GM13976 (cell line): ENCODE data around the gene FREM2.

Experiments
- DNase-seq: peaks from one replicate; pipeline ENCODE4 v3.0.0; 2012; ENCODE audit warnings: low spot score
- CTCF ChIP-seq: IDR thresholded peaks from 2 replicates; pipeline ENCODE4 v1.5.1; 2012; ENCODE audit warnings: borderline replicate concordance, mild to moderate bottlenecking; ENCODE audit not compliant: insufficient read depth; ENCODE audit errors: extremely low read depth, missing control alignments, control extremely low read depth
- in situ Hi-C: fragments of 300-500 bp; cut with MboI; formaldehyde crosslinking; loops from one replicate; pipeline ENCODE4 v1.12.0; 2022; ENCODE audit warnings: low sequenced_read_pairs, mixed read lengths, inconsistent platforms; ENCODE audit not compliant: unreplicated experiment

FREM2 gene

GRCh38 chr13:38868399-38868798 lies 181.5 kb downstream of the FREM2 start:
- no peak for DNase-seq
- in situ Hi-C loops = no loop called here
- no peak for TF ChIP-seq CTCF

DNA sequence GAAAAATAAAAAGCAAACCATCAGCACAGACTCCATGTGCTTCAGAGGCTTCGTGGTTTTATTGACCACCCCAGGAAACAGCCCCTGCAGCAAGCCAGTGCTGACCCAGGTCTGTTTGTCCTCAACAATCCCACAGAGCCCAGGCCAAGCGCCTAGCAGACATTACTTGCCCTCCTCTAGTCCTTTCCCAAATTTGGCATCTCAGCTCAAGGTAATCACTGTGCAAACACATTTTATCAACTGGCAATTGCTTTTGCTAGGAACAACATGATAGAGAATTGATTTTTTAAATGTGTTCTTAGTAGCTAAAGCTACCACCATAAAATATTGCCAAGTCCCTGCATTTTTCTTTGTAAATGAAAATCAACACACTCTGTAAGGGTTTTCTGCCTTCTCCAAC lies 182.0 kb downstream of the FREM2 start:
- in situ Hi-C loops = no loop called here
- DNase-seq = no peak
- TF ChIP-seq CTCF = no peak

DNA sequence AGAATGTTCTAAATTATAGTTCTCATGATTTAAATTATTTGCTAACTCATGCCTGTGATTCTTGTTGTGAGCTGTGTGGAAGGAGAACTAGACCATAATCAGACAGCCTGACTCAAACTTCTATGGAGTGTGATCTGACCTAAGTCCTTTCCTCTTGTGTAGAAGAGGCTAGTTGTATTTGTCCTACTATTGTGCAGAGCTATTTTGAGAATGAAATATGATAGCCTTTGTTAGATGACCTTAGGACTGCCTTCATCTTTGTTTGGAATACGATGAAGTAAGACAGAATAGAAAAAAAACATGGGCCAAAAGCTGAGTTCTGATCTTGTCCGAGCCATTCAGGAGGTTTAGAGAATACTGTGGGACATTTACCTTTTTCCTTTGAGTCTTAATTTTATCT lies 184.4 kb downstream of the FREM2 start:
- in situ Hi-C loops = no loop called here
- no peak for DNase-seq
- TF ChIP-seq CTCF = no peak

DNA sequence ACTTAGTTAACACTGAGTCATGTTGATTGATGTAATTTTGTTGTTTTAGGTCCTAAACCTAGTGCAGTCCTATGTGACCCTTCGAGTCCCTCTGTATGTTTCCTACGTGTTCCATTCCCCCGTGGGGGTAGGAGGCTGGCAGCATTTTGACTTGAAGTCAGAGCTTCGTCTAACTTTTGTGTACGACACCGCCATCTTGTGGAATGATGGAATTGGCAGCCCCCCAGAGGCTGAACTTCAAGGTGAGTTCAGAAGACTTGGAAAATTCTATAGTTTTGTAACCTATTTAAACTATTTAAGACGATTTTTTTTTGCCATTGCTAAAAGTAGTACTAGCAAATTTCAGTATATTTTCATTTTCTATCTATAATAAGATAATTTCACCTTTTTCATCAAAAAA lies 185.8 kb downstream of the FREM2 start:
- in situ Hi-C loops = no loop called here
- peak; percentile 55 for TF ChIP-seq CTCF
- DNase-seq = peak; percentile 31

GRCh38 chr13:38875186-38875875 lies 188.5 kb downstream of the FREM2 start:
- TF ChIP-seq CTCF = no peak
- no peak for DNase-seq
- in situ Hi-C loops = no loop called here

GRCh38 chr13:38879278-38879677 lies 192.4 kb downstream of the FREM2 start:
- TF ChIP-seq CTCF = no peak
- DNase-seq = no peak
- in situ Hi-C loops = no loop called here
